ENCODE results near the gene IL1RAPL2. TPM values are rescaled to one million over a fixed set of nuclear protein-coding genes. Genes with fewer than 3 reads are reported as not detected.

IL1RAPL2 gene
- total and polyA plus RNA-seq, 4 donors: 2.0 TPM; not detected in 3

GRCh38 chrX:105347373-105347772, 781.4 kb downstream of the IL1RAPL2 start:
- Histone ChIP-seq H3K36me3 (ENCODE audit: control insufficient read depth in 4 of 4, insufficient read depth in 4 of 4, low read length in 4 of 4) (no peaks in the 10 kb centered on the region), H3K27ac (ENCODE audit: low read depth in 1 of 2, low read length in 1 of 2) (no peak overlapping the region), H3K27me3 (ENCODE audit: control insufficient read depth in 3 of 3, insufficient read depth in 3 of 3, low read length in 2 of 3) (peaks cover 0 to 34% (median 2%) of the 10 kb centered on the region in 3 donors), H3K4me3 (no peak overlapping the region), H3K4me1 (ENCODE audit: control insufficient read depth in 5 of 5, insufficient read depth in 5 of 5, low read length in 5 of 5) (no peaks in the 10 kb centered on the region), H3K9ac (ENCODE audit: insufficient read depth in 1 of 2, low read length in 2 of 2) (no peak overlapping the region), H3K9me3 (ENCODE audit: control insufficient read depth in 4 of 4, insufficient read depth in 3 of 4, low read length in 3 of 4) (no peaks in the 10 kb centered on the region)
- TF ChIP-seq CTCF (IDR thresholded peaks at IDR 0.05; ENCODE audit: control extremely low read depth, extremely low read depth): no peak
- no peak for DNase-seq
- no peak for ATAC-seq (ENCODE audit: insufficient read depth, low FRiP score)
- 88 to 97% methylated on average over 3 of the region's 3 CpGs for WGBS, 2 donors

- peaks cover 0 to 25% (median 0%) of the 10 kb centered on the region in 3 donors for H3K27me3 ChIP-seq (ENCODE audit: control insufficient read depth in 3 of 3, insufficient read depth in 3 of 3, low read length in 2 of 3)
- no peak for TF ChIP-seq CTCF (IDR thresholded peaks at IDR 0.05; ENCODE audit: control extremely low read depth, extremely low read depth)
- H3K9ac ChIP-seq (ENCODE audit: insufficient read depth in 1 of 2, low read length in 2 of 2): no peak overlapping the region
- H3K4me1 ChIP-seq (ENCODE audit: control insufficient read depth in 5 of 5, insufficient read depth in 5 of 5, low read length in 5 of 5): no peaks in the 10 kb centered on the region
- no peak overlapping the region for H3K27ac ChIP-seq (ENCODE audit: low read depth in 1 of 2, low read length in 1 of 2)
- DNase-seq (no peak), ATAC-seq (ENCODE audit: insufficient read depth, low FRiP score) (no peak)
- H3K9me3 ChIP-seq (ENCODE audit: control insufficient read depth in 4 of 4, insufficient read depth in 3 of 4, low read length in 3 of 4): no peaks in the 10 kb centered on the region
- H3K36me3 ChIP-seq (ENCODE audit: control insufficient read depth in 4 of 4, insufficient read depth in 4 of 4, low read length in 4 of 4): no peaks in the 10 kb centered on the region
- H3K4me3 ChIP-seq: no peak overlapping the region
These were observed 783.5 kb downstream of the IL1RAPL2 start for GRCh38 chrX:105349476-105349875.

GRCh38 chrX:105375816-105376215, 809.8 kb downstream of the IL1RAPL2 start:
- Histone ChIP-seq H3K27me3 (ENCODE audit: control insufficient read depth in 3 of 3, insufficient read depth in 3 of 3, low read length in 2 of 3) (peaks cover 0 to 8% (median 0%) of the 10 kb centered on the region in 3 donors), H3K27ac (ENCODE audit: low read depth in 1 of 2, low read length in 1 of 2) (no peak overlapping the region), H3K4me3 (no peak overlapping the region), H3K9me3 (ENCODE audit: control insufficient read depth in 4 of 4, insufficient read depth in 3 of 4, low read length in 3 of 4) (no peaks in the 10 kb centered on the region), H3K36me3 (ENCODE audit: control insufficient read depth in 4 of 4, insufficient read depth in 4 of 4, low read length in 4 of 4) (no peaks in the 10 kb centered on the region), H3K4me1 (ENCODE audit: control insufficient read depth in 5 of 5, insufficient read depth in 5 of 5, low read length in 5 of 5) (no peaks in the 10 kb centered on the region), H3K9ac (ENCODE audit: insufficient read depth in 1 of 2, low read length in 2 of 2) (no peak overlapping the region)
- DNase-seq (peak in 2 of 3 donors; percentile 5 to 6), ATAC-seq (ENCODE audit: insufficient read depth, low FRiP score) (no peak)
- 53 to 69% methylated on average over 2 of the region's 2 CpGs for WGBS, 2 donors
- no peak for TF ChIP-seq CTCF (IDR thresholded peaks at IDR 0.05; ENCODE audit: control extremely low read depth, extremely low read depth)

- Histone ChIP-seq H3K27ac (ENCODE audit: low read depth in 1 of 2, low read length in 1 of 2) (no peak overlapping the region), H3K4me3 (no peak overlapping the region), H3K9ac (ENCODE audit: insufficient read depth in 1 of 2, low read length in 2 of 2) (no peak overlapping the region), H3K4me1 (ENCODE audit: control insufficient read depth in 5 of 5, insufficient read depth in 5 of 5, low read length in 5 of 5) (no peaks in the 10 kb centered on the region), H3K9me3 (ENCODE audit: control insufficient read depth in 4 of 4, insufficient read depth in 3 of 4, low read length in 3 of 4) (no peaks in the 10 kb centered on the region), H3K27me3 (ENCODE audit: control insufficient read depth in 3 of 3, insufficient read depth in 3 of 3, low read length in 2 of 3) (peaks cover 0 to 8% (median under 1%) of the 10 kb centered on the region in 3 donors), H3K36me3 (ENCODE audit: control insufficient read depth in 4 of 4, insufficient read depth in 4 of 4, low read length in 4 of 4) (no peaks in the 10 kb centered on the region)
- 67 to 78% methylated on average over 1 of the region's 1 CpG for WGBS, 2 donors
- DNase-seq (no peak), ATAC-seq (ENCODE audit: insufficient read depth, low FRiP score) (no peak)
- TF ChIP-seq CTCF (IDR thresholded peaks at IDR 0.05; ENCODE audit: control extremely low read depth, extremely low read depth): no peak
These were observed 858.7 kb downstream of the IL1RAPL2 start for GRCh38 chrX:105424729-105425128.

Measured in lung (tissue), 12 donors.